Neuronal stem cell (in vitro differentiated cells): ENCODE results near the gene JUP.

Experiments used
- DNase-seq: peaks from one replicate; pipeline ENCODE4 v3.0.0-alpha.2; 2013; ENCODE audit warnings: low spot score
- H2AFZ ChIP-seq: one replicate; pipeline ENCODE4 v1.6.1; 2013; ENCODE audit warnings: mild to moderate bottlenecking, low read length, inconsistent platforms
- H2AK5ac ChIP-seq: 2 replicates; pipeline ENCODE4 v1.6.1; 2013; ENCODE audit warnings: low read depth, mild to moderate bottlenecking, inconsistent platforms, low read length, moderate library complexity, mixed read lengths
- H2BK120ac ChIP-seq: 2 replicates; pipeline ENCODE4 v1.6.1; 2013; ENCODE audit warnings: low read depth, mild to moderate bottlenecking, inconsistent platforms, low read length, moderate library complexity, mixed read lengths
- H2BK12ac ChIP-seq: one replicate; pipeline ENCODE4 v1.6.1; 2013; ENCODE audit warnings: low read length, inconsistent platforms
- H2BK15ac ChIP-seq: 2 replicates; pipeline ENCODE4 v1.6.1; 2013; ENCODE audit warnings: mild to moderate bottlenecking, low read length, inconsistent platforms, mixed read lengths
- H2BK5ac ChIP-seq: one replicate; pipeline ENCODE4 v1.6.1; 2013; ENCODE audit warnings: inconsistent platforms, mild to moderate bottlenecking, low read length, moderate library complexity
- H3K14ac ChIP-seq: one replicate; pipeline ENCODE4 v1.6.1; 2013; ENCODE audit warnings: low read length, inconsistent platforms
- H3K18ac ChIP-seq: 2 replicates; pipeline ENCODE4 v1.6.1; 2013; ENCODE audit warnings: low read length, inconsistent platforms
- H3K23ac ChIP-seq: 2 replicates; pipeline ENCODE4 v1.6.1; 2013; ENCODE audit warnings: low read depth, mild to moderate bottlenecking, mixed read lengths, low read length, inconsistent platforms; ENCODE audit not compliant: poor library complexity
- H3K27ac ChIP-seq: replicated peaks from 3 replicates; pipeline ENCODE4 v1.5.1; 2013; ENCODE audit warnings: low read length, inconsistent platforms
- H3K27me3 ChIP-seq, 3 experiments: 2 replicates each; pipeline ENCODE4 v1.6.1; 2013; ENCODE audit warnings: low read length in 3 of 3, mild to moderate bottlenecking in 2 of 3, inconsistent platforms in 1 of 3, low read depth in 1 of 3, mixed read lengths in 1 of 3, moderate library complexity in 1 of 3; ENCODE audit not compliant: control insufficient read depth in 3 of 3, insufficient read depth in 3 of 3
- H3K36me3 ChIP-seq, 2 donors: replicated peaks in 1 of 2; 2 replicates each; pipeline ENCODE4 v1.6.1; 2013; ENCODE audit warnings: low read length in 2 of 2; ENCODE audit not compliant: control insufficient read depth in 2 of 2, insufficient read depth in 2 of 2
- H3K4ac ChIP-seq: 2 replicates; pipeline ENCODE4 v1.6.1; 2013; ENCODE audit warnings: inconsistent platforms, mild to moderate bottlenecking, low read length, moderate library complexity
- H3K4me1 ChIP-seq, 2 donors: 1 replicate in 1 of 2; 2 replicates in 1 of 2; pipeline ENCODE4 v1.6.1; 2013; ENCODE audit warnings: low read length in 2 of 2, low read depth in 1 of 2; ENCODE audit not compliant: control insufficient read depth in 2 of 2, insufficient read depth in 1 of 2
- H3K4me2 ChIP-seq: one replicate; pipeline ENCODE4 v1.6.1; 2013; ENCODE audit warnings: mild to moderate bottlenecking, low read length, inconsistent platforms; ENCODE audit not compliant: insufficient read depth, poor library complexity, severe bottlenecking
- H3K4me3 ChIP-seq, 2 donors: 2 replicates each; pipeline ENCODE4 v1.5.1; 2013; ENCODE audit warnings: low read length in 2 of 2, mild to moderate bottlenecking in 2 of 2, inconsistent platforms in 1 of 2, moderate library complexity in 1 of 2
- H3K79me1 ChIP-seq: one replicate; pipeline ENCODE4 v1.6.1; 2013; ENCODE audit warnings: low read depth, mild to moderate bottlenecking, inconsistent platforms, low read length, moderate library complexity
- H3K9ac ChIP-seq: one replicate; pipeline ENCODE4 v1.6.1; 2013; ENCODE audit warnings: mild to moderate bottlenecking, low read depth, low read length, inconsistent platforms; ENCODE audit not compliant: poor library complexity
- H3K9me3 ChIP-seq, 2 donors: replicated peaks in 1 of 2; 2 replicates each; pipeline versions ENCODE3 to v1.6.1; 2013; ENCODE audit warnings: low read length in 2 of 2, mild to moderate bottlenecking in 2 of 2, inconsistent platforms in 1 of 2, low read depth in 1 of 2, mixed read lengths in 1 of 2, moderate library complexity in 1 of 2; ENCODE audit not compliant: control insufficient read depth in 2 of 2, insufficient read depth in 1 of 2
- H4K8ac ChIP-seq: one replicate; pipeline ENCODE4 v1.6.1; 2013; ENCODE audit warnings: low read depth, mild to moderate bottlenecking, inconsistent platforms, low read length, moderate library complexity
- H4K91ac ChIP-seq: one replicate; pipeline ENCODE4 v1.6.1; 2013; ENCODE audit warnings: low read length, low read depth, mild to moderate bottlenecking, inconsistent platforms; ENCODE audit not compliant: poor library complexity
- WGBS, 2 donors: extraction: QIAGEN DNeasy Blood & Tissue Kit; methylation state at CpG; one replicate each; pipeline ENCODE4 v1.1.7; 2013; ENCODE audit warnings: missing lambda C conversion rate in 2 of 2, mixed read lengths in 1 of 2; ENCODE audit not compliant: insufficient read length in 2 of 2, insufficient replicate concordance in 1 of 2; ENCODE audit errors: extremely low coverage in 2 of 2; 5-methylcytosine and 5-hydroxymethylcytosine counted together

The JUP gene

DNA sequence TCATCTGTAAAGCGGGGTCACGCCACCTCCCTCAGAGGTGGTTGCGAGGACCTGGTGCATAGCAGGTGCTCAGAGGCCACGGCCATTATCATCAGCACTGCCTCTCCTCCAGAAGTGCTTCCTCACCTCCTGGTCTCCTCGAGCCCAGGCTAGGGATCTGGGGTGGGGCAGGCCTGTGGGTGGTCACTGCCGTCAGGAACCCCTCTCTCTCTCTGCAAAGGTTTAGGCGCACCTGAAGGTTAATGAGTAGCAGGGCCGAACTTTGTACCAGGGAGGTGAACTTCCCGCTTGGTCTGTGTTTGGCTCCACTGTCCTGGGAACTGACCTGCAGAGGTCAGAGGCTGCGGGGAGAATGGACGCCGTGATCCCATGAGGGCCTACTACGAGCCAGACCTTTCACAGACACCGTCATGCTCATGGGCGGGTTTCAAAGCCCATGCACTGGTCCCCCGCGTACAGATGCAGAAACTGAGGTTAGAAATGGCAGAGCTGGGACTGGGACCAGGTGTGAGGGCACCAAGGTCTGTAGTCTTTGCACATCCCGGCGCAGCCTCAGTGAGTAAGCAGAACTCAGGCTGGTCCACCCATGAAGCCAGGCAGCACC lies 13.8 kb downstream of the JUP start:
- WGBS, 2 donors = no CpG with 5 or more reads among the region's 19 CpGs
- Histone ChIP-seq H2AK5ac (no peak overlapping the region), H2AFZ (no peak overlapping the region), H3K9me3 (no peaks in the 10 kb centered on the region), H3K4me1 (peaks cover 26 to 35% of the 10 kb centered on the region in 2 donors), H3K27ac (no peak overlapping the region), H3K14ac (no peak overlapping the region), H3K18ac (peak overlapping the region; percentile 40), H3K4me2 (no peak overlapping the region), H3K27me3 (no peaks in the 10 kb centered on the region), H3K36me3 (peaks cover 34 to 46% of the 10 kb centered on the region in 2 donors), H3K4me3 (no peak overlapping the region), H2BK120ac (no peak overlapping the region), H2BK5ac (no peak overlapping the region), H3K4ac (no peak overlapping the region), H4K8ac (no peak overlapping the region), H3K79me1 (peaks cover 10% of the 10 kb centered on the region), H3K9ac (peak overlapping the region; percentile 63), H2BK12ac (no peak overlapping the region), H2BK15ac (no peak overlapping the region), H3K23ac (no peak overlapping the region), H4K91ac (no peak overlapping the region)
- DNase-seq = no peak

DNA sequence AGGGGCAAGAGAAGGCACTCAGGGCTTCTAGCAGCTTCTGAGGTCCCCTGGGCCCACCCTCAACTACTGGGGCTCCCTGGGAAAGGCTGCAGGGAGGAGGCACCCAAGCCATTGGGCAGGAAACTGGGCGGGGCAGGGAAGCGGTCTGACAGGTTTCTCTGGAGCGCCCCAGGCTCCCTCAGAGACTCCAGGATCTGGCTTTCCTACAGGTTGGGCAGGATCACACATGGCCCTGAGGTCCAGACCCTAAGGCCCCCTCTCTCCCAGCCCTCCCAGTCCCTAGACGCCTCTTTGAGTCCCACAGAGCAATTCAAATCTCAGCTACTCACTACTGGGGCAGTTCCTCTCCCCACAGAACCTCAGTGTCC lies 14.3 kb downstream of the JUP start:
- H3K9me3 ChIP-seq = peaks cover 0 to under 1% of the 10 kb centered on the region in 2 donors
- no peak overlapping the region for H3K9ac ChIP-seq
- H4K91ac ChIP-seq = no peak overlapping the region
- no peaks in the 10 kb centered on the region for H3K27me3 ChIP-seq
- no peak overlapping the region for H3K14ac ChIP-seq
- WGBS, 2 donors = no CpG with 5 or more reads among the region's 4 CpGs
- H2BK5ac ChIP-seq = no peak overlapping the region
- H2BK120ac ChIP-seq = no peak overlapping the region
- H3K4me3 ChIP-seq = no peak overlapping the region
- H3K36me3 ChIP-seq = peaks cover 37 to 51% of the 10 kb centered on the region in 2 donors
- H3K18ac ChIP-seq = peak overlapping the region; percentile 49
- no peak overlapping the region for H3K27ac ChIP-seq
- no peak overlapping the region for H4K8ac ChIP-seq
- DNase-seq = no peak
- no peak overlapping the region for H2AFZ ChIP-seq
- no peak overlapping the region for H3K23ac ChIP-seq
- H2BK15ac ChIP-seq = no peak overlapping the region
- peak overlapping the region; percentile 22 for H2AK5ac ChIP-seq
- peaks cover 21 to 30% of the 10 kb centered on the region in 2 donors for H3K4me1 ChIP-seq
- peaks cover 10% of the 10 kb centered on the region for H3K79me1 ChIP-seq
- no peak overlapping the region for H2BK12ac ChIP-seq
- H3K4me2 ChIP-seq = no peak overlapping the region
- no peak overlapping the region for H3K4ac ChIP-seq

DNA sequence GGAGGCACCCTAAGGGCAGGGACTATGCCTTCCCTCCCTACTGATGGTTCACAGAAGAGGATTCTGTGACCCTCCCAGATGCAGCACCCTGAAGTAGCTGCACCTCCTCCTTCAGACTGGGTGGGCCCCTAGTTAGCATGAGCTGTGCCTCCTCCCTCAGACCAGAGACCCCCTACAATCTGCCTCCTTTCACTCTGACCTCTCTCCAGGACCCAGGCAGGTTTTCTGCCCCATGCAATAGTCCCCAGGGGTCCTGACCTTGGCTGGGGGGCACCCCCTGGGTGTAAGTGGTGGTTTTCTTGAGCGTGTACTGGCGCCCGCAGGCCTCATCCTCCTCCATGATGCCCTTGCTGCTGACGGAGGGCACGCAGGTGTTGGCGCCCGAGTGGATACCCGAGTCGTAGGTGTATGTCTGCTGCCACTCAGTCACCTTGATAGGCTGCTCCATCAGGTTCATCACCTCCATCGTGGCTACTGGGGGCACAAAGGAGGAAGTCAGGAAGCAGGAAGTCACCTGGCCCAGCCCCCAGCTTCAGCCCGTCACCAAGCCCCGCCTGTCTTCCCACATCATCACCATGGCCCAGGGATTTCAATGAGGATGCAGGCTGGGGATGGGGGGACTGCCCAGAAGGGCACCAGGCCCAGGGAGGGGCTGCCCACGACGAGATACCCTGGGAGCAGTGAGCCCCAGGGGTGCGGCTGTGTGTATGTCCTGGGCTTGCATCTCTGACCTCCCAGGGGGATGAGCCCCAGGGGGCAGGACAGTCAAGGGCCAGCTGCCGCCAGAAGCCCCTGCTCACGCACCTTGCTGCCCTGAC lies 14.9 kb downstream of the JUP start:
- no peaks in the 10 kb centered on the region for H3K27me3 ChIP-seq
- peaks cover 0 to 1% of the 10 kb centered on the region in 2 donors for H3K9me3 ChIP-seq
- no peak overlapping the region for H4K91ac ChIP-seq
- H3K4me2 ChIP-seq = no peak overlapping the region
- peak overlapping the region; percentile 33 for H2AK5ac ChIP-seq
- peak overlapping the region; percentile 3 for H3K9ac ChIP-seq
- H3K18ac ChIP-seq = no peak overlapping the region
- H3K79me1 ChIP-seq = peaks cover 10% of the 10 kb centered on the region
- WGBS, 2 donors = no CpG with 5 or more reads among the region's 17 CpGs
- no peak overlapping the region for H3K4me3 ChIP-seq
- H4K8ac ChIP-seq = no peak overlapping the region
- H2BK15ac ChIP-seq = no peak overlapping the region
- H2AFZ ChIP-seq = no peak overlapping the region
- H3K36me3 ChIP-seq = peaks cover 39 to 56% of the 10 kb centered on the region in 2 donors
- no peak overlapping the region for H2BK120ac ChIP-seq
- H3K23ac ChIP-seq = no peak overlapping the region
- H2BK12ac ChIP-seq = no peak overlapping the region
- no peak for DNase-seq
- no peak overlapping the region for H2BK5ac ChIP-seq
- no peak overlapping the region for H3K4ac ChIP-seq
- peaks cover 18 to 28% of the 10 kb centered on the region in 2 donors for H3K4me1 ChIP-seq
- no peak overlapping the region for H3K27ac ChIP-seq
- H3K14ac ChIP-seq = no peak overlapping the region

DNA sequence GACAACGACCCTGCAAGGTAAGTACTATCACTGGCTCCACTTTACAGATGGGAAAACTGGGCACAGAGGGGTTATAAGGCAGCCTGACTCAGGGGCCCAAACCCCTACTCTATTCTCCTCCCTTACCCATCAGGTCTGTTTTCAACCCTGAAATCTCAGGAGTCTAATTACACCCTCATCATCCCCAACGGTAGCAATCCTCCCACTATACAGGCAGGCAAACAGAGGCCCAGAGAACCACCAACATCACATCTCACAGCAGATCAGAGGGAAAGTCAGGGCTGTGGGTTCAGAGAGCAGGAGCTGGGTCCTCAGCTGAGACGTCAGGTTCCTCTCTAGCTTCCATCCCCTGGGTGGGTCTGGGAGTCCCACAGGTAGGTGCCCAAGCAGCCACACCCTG lies 16.5 kb downstream of the JUP start:
- Histone ChIP-seq H3K9ac (no peak overlapping the region), H2AK5ac (no peak overlapping the region), H3K27ac (no peak overlapping the region), H2BK120ac (no peak overlapping the region), H3K27me3 (no peaks in the 10 kb centered on the region), H3K4ac (no peak overlapping the region), H3K4me3 (no peak overlapping the region), H4K8ac (no peak overlapping the region), H3K14ac (no peak overlapping the region), H3K4me1 (peaks cover 7 to 15% of the 10 kb centered on the region in 2 donors), H3K4me2 (no peak overlapping the region), H3K79me1 (peaks cover 10% of the 10 kb centered on the region), H2BK12ac (no peak overlapping the region), H4K91ac (no peak overlapping the region), H2BK15ac (no peak overlapping the region), H2AFZ (no peak overlapping the region), H3K36me3 (peaks cover 39 to 70% of the 10 kb centered on the region in 2 donors), H3K9me3 (peaks cover 0 to 1% of the 10 kb centered on the region in 2 donors), H3K18ac (no peak overlapping the region), H3K23ac (no peak overlapping the region), H2BK5ac (no peak overlapping the region)
- WGBS, 2 donors = no CpG with 5 or more reads among the region's 3 CpGs
- no peak for DNase-seq
